Hepatic stellate cell (primary cell): ENCODE measurements around the gene CNKSR1.

Experiments
- DNase-seq: peaks from one replicate; pipeline ENCODE4 v3.0.0; 2011; ENCODE audit warnings: low spot score

Gene CNKSR1, protein sequence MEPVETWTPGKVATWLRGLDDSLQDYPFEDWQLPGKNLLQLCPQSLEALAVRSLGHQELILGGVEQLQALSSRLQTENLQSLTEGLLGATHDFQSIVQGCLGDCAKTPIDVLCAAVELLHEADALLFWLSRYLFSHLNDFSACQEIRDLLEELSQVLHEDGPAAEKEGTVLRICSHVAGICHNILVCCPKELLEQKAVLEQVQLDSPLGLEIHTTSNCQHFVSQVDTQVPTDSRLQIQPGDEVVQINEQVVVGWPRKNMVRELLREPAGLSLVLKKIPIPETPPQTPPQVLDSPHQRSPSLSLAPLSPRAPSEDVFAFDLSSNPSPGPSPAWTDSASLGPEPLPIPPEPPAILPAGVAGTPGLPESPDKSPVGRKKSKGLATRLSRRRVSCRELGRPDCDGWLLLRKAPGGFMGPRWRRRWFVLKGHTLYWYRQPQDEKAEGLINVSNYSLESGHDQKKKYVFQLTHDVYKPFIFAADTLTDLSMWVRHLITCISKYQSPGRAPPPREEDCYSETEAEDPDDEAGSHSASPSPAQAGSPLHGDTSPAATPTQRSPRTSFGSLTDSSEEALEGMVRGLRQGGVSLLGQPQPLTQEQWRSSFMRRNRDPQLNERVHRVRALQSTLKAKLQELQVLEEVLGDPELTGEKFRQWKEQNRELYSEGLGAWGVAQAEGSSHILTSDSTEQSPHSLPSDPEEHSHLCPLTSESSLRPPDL

DNA sequence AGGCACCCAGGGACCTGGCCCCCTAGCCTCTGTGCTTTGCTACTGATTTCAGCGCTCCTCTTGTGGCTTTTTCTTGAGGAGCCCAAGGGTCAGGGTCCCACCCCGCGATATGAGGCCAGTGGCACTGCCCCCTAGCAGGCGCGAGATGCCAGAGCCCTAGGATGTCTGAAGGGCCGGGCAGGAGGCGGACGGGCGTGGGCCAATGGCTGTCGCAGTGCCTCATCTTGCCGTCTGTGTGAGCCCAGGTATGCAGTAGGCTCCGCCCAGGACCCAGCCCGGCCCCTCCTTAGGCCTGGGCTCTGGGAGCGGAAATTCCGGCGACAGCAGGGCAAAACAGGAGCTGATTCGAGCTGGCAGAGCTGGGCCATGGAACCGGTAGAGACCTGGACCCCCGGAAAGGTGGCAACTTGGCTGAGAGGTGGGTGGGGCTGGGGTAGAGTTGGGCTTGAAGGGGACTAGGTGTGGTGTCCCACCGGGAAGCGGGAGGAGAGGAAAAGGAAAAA lies at the start of gene CNKSR1:
TSS of gene CNKSR1 (plus strand) at position 310 of the 503 bp plus-strand sequence. CDS start at position 367, 57 bp downstream.
- DNase-seq: no peak

DNA sequence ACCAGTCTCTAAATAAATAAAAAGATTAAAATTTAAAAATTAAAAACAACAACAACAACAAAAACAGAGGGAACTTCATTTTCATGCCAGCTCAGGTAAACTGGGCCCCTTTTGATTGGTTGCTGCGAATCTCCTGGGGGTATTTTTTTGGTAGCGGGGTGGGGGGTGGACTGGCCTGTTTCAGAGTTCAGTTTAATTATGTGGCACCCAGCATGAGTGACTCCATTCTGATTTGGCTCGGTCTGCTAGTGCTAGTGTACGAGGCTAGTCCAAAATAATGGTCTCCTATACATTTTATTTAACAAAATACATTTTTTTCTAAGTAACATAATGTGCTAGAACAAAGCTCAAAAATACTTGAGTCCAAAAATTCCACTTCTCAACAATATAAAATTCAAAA lies 47.5 kb upstream of the CNKSR1 start:
- no peak for DNase-seq

DNA sequence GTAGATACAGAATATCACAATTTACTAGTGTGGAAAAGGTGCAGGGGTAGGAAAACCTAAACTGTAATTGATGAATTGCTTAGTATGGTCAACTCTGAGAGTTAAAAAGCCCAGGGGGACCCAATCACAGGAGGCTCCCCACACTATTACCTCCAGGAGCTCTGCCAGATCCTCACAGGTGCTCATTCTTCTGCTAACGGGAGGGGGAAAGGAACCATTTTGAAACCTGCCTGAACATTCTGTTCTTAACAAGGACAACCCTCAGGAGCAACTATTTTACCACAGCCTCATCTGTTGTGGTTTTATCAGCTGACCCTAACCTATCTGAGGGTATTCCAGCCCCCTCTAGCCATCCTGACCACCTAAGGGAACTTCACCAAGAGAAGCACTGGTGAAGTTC lies 46.6 kb upstream of the CNKSR1 start:
- no peak for DNase-seq

DNA sequence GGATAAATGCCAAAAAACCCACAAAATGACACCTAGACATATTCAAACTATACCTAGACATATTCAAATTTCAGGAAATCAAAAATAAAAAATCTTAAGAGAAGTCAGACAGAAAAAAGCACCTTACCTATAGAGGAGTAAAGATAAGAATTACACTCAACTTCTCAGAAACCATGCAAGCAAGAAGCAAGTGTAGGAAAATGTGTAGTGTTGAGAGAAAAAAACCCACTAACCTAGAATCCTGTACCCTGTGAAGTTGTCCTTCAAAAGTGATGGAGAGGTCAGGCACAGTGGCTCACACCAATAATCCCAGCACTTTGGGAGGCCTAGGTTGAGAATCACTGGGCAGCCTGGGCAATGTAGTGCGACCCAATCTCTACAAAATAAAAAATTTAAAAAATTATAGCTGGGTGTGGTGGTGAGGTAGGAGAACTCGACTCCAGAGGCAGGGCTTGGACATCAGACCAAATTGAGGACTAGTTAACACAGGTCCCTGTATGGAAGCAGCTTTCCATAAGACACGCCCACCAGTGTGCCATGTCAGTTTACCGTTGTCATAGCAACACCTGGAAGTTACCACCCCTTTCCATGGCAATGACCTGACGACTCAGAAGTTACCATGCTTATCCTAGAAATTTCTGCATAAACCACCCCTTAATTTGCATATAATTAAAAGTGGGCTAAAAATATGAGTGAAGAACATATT lies 45.0 kb upstream of the CNKSR1 start:
- DNase-seq: no peak

DNA sequence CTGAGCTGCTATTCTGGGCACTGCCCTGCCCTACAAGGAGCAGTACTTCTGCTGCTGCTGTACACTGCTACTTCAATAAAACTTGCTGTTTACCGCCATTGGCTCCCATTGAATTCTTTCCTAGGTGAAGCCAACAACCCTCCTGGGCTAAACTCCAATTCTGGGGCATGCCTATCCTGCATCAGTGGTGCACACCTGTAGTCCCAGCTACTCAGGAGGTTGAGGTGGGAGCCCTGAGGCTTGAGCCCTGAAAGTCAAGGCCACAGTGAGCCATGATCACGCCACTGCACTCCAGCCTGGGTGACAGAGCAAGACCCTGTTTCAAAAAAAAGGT lies 44.5 kb upstream of the CNKSR1 start:
- no peak for DNase-seq

DNA sequence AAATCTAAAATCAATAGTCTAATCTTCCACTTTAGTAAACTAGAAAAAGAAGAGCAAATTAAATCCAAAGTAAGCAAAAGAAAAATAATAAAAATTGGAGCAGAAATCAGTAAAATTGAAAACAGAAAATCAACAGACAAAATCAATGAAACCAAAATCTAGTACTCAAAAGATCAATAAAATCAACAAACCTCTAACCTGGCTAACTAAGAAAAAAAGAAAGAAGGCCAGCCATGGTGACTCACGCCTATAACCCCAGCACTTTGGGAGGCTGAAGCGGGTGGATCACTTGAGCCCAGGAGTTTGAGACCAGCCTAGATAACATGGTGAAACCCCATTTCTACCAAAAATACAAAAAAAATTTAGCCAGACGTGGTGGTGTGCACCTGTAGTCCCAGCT lies 42.8 kb upstream of the CNKSR1 start:
- no peak for DNase-seq

DNA sequence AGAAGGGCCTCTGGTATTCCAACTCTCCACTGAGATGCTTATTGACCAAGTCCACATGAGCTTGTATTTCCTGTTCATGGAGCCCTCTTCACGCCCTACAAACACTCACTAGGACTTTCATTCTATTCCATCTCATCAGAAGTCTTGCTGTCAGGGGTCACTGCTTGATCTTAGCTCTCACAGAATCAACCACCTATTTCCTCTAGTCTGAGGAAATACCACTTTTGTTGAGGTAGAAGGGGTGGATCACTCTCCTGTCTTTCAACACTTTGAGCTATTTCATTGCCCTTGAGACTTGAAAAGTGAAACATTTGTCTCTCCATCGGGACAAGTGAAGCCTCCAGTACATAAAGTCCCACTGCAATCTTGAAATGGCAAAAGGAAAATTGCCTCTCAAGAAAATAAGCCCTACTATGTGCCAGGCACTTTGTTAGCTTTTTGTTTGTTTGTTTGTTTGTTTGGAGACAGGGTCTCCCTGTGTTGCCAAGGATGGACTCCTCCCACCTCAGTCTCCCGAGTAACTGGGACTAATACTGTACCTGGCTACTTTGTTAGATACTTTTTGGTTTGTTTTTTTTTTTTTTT lies 38.2 kb upstream of the CNKSR1 start:
- DNase-seq: no peak

DNA sequence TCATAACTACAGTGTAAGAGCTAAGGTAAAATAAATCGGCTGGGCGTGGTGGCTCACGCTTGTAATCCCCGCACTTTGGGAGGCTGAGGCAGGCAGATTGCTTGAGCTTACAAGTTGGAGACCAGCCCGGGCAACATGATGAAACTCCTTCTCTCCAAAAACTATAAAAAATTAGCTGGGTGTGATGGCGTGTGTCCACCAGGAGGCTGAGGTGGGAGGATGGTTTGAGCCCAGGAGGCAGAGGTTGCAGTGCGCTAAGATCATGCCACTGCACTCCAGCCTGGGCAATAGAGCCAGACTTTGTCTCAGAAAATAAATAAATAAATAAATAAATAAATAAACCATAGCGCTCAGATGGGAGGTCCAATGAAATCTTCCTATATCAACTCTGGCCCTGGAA lies 35.1 kb upstream of the CNKSR1 start:
- no peak for DNase-seq

DNA sequence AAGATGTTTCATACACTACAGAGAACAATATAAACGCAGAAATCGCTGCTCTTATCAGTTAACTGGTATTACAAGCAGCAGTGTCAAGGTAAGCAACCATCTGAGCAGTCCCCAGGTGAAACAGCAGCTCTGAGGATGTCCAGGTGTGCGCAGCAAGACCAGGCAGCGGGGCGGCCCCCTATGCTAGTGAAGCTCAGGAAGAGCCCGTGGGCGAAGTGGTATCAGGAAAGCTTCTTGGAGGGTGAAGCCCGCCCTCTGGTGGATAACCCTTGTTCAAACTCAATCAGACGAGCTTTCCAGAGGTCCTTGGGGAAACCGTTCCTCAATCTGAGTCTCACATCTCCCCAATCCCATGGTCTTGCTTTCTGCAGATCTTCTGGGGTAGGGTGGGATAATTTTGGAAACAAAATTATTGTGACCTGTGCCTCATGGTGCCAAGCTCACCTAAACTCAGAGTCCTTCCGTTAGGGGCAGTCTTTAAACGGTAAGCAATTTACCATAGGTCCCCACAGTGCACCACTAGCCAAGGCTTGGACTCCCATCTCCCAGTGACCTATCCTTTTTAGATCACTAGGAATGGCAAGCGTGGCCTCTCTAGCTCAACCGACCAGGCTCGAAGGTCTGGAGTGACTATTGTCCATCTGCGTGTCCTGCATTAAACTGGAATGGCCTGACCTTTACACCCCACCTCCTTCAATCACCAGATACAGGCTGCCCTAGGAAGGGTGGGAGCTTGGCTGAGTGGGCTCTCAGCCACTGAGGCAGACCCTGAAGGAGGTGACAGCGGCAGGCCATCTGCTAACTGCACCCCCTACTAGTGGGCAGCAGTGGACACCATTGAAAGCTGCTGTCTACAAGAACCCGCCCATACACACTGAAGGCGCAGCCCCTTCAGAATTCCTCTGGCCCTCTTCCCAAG lies 32.0 kb upstream of the CNKSR1 start:
- DNase-seq: peak; percentile 64

DNA sequence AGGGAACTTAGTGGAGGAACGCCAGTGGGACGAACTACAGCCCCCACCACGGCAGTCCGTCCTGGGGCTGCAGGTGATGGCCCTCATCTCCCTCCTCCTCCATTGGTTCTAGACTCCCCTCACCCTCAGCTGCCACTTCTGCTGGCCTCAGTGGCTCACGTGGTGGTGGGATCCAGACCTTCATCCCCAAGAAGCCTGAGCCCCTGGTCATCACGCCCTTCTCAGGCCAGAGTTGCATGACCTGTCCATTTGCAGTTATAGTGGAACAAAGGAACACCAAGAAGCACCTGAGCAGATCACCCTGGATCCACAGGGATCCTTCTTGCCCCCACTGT lies 31.4 kb upstream of the CNKSR1 start:
- DNase-seq: no peak

DNA sequence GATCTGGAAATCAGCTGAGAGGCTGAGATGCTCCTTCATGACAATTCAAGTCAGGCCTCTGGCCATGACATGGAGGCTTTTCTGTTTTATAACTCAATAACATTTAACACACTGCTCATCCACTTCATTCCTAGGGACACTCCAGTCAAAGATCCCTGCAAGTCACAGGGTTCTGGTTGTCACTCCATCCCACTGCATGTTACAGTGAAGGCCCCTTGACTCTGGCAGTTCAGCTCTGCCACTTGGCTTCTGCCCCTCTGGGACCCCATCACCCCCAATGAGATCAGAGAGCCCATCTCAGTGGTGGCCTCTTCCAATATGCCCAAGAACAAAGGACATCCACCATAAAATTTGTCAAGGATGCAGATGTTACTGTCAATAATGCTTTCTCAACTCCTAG lies 28.4 kb upstream of the CNKSR1 start:
- no peak for DNase-seq

DNA sequence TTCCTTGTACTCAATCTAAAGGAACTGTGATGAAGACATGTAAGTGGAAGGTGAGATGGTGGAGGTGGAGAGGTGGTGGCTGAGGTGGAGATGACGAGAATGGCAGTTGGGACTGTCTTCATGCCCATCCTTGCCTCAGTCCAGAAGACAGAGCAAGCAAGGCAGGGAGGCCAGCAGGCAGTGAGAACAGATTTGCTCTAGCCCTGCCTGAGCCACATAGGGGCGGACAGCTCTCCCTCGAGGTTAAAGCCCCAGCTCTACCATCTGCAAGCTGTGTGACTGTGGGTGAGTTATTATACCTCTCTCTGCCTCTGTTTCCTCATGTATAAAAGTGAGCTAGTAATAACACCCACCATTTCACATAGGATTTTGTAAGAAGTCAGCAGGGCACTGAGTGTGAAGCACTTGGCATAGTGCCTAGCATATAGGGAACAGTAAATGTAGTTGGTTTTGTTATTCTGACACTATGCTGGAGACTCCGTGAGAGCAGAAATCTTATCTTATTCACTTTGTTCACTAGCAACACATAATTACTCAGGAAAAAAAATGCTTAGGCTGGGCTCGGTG lies 23.2 kb upstream of the CNKSR1 start:
- DNase-seq: no peak

DNA sequence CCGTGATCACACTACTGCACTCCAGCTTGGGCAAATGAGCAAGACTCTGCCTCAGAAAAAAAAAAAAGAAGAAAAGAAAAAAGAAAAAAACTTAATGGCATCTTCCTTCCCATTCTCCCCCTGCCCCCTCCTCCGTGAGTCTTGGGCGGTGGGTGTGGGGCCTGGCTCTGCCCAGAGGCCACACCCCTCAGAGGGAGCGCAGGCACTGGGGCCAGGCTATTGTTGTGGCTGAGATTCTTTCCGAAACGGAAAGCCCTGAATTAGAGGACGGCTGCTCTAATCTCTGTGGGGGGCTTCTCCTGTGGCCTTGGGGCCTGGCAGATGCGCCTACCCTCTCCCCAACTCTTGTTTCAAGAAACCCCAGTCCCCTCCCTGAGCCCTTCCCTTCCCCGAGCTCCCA lies 22.5 kb upstream of the CNKSR1 start:
- no peak for DNase-seq

DNA sequence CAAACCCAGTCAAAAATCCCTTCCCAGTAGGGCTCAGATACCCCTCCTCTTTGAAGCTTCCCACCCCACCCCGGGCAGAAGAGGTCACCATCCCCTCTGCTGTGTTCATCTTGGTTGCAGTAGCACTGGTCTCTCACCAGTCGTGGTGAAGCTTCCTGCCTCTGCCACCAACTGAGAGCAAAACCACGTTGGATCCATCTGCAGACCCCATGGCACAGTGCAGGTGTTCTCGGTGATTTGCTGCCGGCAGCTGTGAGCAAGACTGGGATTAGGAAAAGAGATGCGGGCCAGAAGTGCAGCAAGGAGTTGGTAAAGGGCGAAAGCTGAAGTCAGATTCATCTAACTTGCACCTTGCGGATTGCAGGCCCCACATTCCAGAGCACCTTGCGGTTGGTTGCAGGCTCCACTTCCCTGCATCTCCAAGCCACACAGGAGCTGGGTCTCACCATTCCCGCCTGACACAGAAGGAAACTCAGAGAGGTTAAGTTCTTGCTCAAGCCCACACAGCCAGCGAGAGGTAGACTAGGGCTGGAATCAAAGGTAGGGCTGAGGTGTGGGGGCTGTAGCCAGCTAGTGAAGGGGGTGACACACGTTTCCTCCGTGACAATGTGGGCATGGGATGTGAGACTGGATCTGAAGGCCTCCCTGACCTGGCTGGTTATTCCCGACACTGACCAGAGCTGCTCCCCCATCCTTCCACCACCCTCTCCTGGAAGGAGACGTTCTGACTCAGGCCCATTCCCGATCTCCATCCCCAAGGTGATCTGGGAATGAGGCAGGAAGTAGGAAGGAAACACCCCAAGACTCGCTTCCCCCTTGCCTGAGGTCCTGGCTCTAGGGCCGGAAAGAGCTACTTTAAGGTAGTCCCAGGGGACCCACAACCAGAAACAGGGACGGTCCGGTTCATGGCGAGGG lies 21.7 kb upstream of the CNKSR1 start:
- no peak for DNase-seq

DNA sequence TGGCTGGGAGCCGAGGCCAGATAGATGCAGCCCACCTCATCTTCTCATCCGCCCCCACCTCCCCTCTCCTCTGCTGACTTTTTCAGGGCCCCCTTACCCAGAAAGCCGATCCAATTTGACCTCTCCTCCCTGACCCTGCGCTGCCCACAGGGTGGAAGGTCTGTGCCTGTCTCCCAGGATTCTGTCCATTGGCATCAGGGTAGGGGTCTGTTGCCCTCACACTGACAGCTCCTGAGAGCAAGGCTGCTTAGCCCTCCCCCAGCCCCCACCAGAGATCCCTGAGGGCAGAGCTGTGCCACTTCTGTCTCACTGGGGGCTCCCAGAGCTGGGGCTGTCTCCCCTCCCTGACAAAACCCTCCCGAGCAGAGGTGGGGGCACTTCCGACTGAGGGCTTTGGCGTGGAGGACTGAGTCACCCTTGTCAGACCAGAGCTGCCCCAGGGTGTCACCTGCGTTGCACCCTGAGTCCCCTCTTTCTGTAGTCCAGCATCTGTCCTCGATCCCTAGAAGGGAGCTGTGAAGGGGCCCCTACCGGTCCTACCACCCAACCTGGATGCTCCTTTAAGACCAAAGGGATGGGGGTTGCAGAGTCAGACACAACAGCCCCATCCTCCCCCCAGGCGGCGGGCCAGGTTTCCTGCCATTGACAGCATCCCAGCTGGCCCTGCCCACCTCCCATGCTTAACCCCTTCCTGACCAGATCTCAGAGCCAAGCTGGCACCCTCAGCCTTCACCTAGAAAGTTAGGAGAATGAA lies 20.8 kb upstream of the CNKSR1 start:
- DNase-seq: no peak

DNA sequence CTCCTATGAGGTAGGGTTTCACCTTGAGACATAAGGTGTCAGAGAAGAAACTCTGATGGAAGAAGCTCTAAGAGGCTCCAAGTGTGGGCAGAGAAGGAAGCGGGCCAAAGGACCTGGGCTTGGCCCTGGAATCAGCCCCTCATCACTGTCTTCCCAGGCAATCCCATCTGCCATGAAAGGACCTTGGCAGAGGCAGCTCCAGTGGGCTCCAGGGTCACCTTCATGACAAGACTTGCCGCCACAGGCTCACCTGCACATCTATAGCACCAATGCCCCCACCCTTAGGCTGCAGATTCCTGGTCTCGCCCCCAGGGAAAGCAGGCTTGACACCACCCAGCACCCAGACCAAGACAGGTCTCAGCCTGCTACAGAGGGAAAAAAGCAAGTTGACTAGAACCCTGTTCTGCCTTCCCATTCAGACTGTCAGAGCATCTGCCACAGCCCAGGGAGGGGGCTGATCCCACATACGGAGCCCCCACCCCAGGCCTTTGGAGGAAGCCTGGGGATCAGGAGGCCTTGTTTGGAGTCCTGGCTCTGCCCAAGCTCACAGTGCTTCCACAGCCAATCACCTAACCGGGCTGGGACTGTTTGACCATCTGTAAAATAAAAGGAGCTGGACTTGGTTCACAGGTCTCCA lies 18.9 kb upstream of the CNKSR1 start:
- no peak for DNase-seq

DNA sequence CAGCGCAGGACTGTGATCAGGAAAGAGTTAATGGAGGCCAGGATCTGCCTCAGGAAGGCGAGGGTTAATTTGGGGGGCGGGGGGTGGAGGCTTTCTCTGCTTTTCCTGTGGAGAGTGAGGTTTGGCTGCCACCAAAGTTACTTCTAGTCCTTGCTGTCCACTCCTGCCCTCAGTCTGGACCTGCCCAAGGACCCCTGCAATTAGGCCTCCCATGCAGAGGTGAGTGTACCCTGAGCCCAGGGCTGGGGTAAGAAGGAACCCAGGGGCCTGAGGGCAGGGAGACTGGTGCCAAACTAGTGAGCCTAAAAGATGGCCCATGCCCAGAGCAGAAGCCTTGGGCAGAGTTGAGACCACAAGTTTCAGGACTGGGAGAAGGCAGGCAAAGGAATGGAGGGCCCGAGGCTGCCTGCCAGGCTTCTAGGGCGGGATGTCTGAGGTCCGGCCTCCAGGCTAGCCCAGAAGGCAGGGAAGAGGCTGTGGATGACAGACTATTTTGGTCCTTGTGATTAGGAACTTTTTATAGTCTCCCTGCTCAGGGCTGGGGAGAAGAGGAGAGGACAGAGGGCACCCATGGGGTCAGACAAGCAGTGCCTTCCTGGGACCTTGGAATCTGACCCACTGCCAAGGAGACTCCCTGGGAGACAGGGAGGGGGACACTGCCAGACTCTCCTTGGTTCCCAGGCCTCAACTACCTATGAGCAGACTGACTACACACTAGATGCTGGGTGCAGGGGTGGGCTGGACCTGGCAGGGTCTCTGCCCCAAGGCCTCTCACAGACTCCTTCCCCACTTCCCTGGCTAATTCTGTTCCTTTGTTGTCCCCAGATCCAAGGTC lies 18.2 kb upstream of the CNKSR1 start, which contains the start of gene FAM110D:
TSS of gene FAM110D (plus strand) at position 172 of the 835 bp plus-strand sequence. CDS start 2,213 bp downstream, outside the sequence.
- DNase-seq: no peak

DNA sequence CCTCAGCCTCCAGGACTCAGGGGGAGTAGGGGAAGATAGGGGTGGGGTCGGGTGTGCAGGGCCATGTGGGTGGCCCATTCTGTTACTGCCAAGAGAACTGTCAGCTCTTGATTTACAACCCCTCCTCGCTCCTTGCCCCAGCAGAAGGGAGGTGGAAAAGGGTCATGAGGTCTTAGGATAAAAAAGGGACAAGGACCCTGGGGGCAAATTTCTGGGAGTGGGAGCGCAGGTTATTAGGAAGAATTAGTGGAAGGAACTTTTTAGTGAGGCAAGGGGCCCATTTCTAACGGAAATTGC lies 17.6 kb upstream of the CNKSR1 start:
- DNase-seq: no peak
